Daoy (cell line): ENCODE measurements around the gene RTBDN. TPM values are rescaled to one million over a fixed set of nuclear protein-coding genes. Genes with fewer than 3 reads are reported as not detected.

Experiments used
- DNase-seq: peaks from one replicate; pipeline ENCODE4 v3.0.0-alpha.2; 2015; ENCODE audit warnings: low read depth
- total RNA-seq: library from RNA; depleted of rRNA; stranded (reverse); fragments of >200 nt; shearing (Covaris generic); gene quantifications from 2 replicates; pipeline ENCODE4 v1.2.3, GENCODE V29; 2014; rRNA removed

Gene RTBDN
- total RNA-seq, 1 experiment from 2014 or later: not detected

- peak; percentile 89 for DNase-seq
Observed at GRCh38 chr19:12782424-12783290, 51.7 kb downstream of the RTBDN start.

- DNase-seq: no peak
Observed at GRCh38 chr19:12782174-12782423, 52.3 kb downstream of the RTBDN start.

GRCh38 chr19:12779162-12779993 is 55.0 kb downstream of the RTBDN start:
- peak; percentile 91 for DNase-seq

GRCh38 chr19:12778905-12779161 is 55.5 kb downstream of the RTBDN start:
- peak; percentile 41 for DNase-seq

GRCh38 chr19:12778017-12778904 is 56.1 kb downstream of the RTBDN start:
- peak; percentile 84 for DNase-seq

GRCh38 chr19:12777217-12778016 is 57.0 kb downstream of the RTBDN start:
- peak; percentile 83 for DNase-seq

Other genes with a start within 250 kb of the RTBDN start
- 3.5 and 4.5 TPM in 2 replicates for gene ZNF490, start 223.8 kb downstream of the RTBDN start, total RNA-seq
- 9.0 and 11.9 TPM in 2 replicates for gene ZNF791, start 223.7 kb downstream of the RTBDN start, total RNA-seq
- gene MAN2B1, start 167.8 kb downstream of the RTBDN start, total RNA-seq: 18.0 and 20.7 TPM in 2 replicates
- 9.0 and 10.6 TPM in 2 replicates for gene WDR83, start 167.8 kb downstream of the RTBDN start, total RNA-seq
- gene DHPS, start 152.7 kb downstream of the RTBDN start, total RNA-seq: 105 and 132 TPM in 2 replicates
- not detected in 2 replicates for gene GNG14, start 146.6 kb downstream of the RTBDN start, total RNA-seq
- 14.2 and 14.6 TPM in 2 replicates for gene FBXW9, start 137.9 kb downstream of the RTBDN start, total RNA-seq
- 18.2 and 24.0 TPM in 2 replicates for gene TNPO2, start 110.6 kb downstream of the RTBDN start, total RNA-seq
- gene TRIR, start 99.9 kb downstream of the RTBDN start, total RNA-seq: 274 and 313 TPM in 2 replicates
- 78.9 and 111 TPM in 2 replicates for gene GET3, start 97.1 kb downstream of the RTBDN start, total RNA-seq
- gene BEST2, start 82.8 kb downstream of the RTBDN start, total RNA-seq: not detected in 2 replicates
- gene HOOK2, start 59.0 kb downstream of the RTBDN start, total RNA-seq: 5.1 and 11.0 TPM in 2 replicates
- 61.6 and 66.6 TPM in 2 replicates for gene JUNB, start 43.1 kb downstream of the RTBDN start, total RNA-seq
- 81.7 and 99.3 TPM in 2 replicates for gene PRDX2, start 32.8 kb downstream of the RTBDN start, total RNA-seq
- gene THSD8, start 32.5 kb downstream of the RTBDN start, total RNA-seq: not detected in 2 replicates
- 75.8 and 76.9 TPM in 2 replicates for gene RNASEH2A, start 28.0 kb downstream of the RTBDN start, total RNA-seq
- 0.11 and 0.57 TPM in 2 replicates for gene MAST1, start 3.9 kb upstream of the RTBDN start, total RNA-seq
- 13.7 and 19.3 TPM in 2 replicates for gene DNASE2, start 46.9 kb upstream of the RTBDN start, total RNA-seq
- not detected in 2 replicates for gene KLF1, start 52.6 kb upstream of the RTBDN start, total RNA-seq
- 47.0 and 91.3 TPM in 2 replicates for gene GCDH, start 56.6 kb upstream of the RTBDN start, total RNA-seq
- 0.63 TPM in 1 of 2 replicates, not detected in the other for gene SYCE2, start 84.7 kb upstream of the RTBDN start, total RNA-seq
- gene FARSA, start 99.1 kb upstream of the RTBDN start, total RNA-seq: 105 and 122 TPM in 2 replicates
- gene CALR, start 104.0 kb upstream of the RTBDN start, total RNA-seq: 961 and 1,048 TPM in 2 replicates
- gene RAD23A, start 111.3 kb upstream of the RTBDN start, total RNA-seq: 125 and 151 TPM in 2 replicates
- gene GADD45GIP1, start 122.6 kb upstream of the RTBDN start, total RNA-seq: 75.8 and 80.8 TPM in 2 replicates
- not detected in 2 replicates for gene DAND5, start 135.0 kb upstream of the RTBDN start, total RNA-seq
- 8.3 and 9.9 TPM in 2 replicates for gene NFIX, start 160.9 kb upstream of the RTBDN start, total RNA-seq